Activated T-cell treated with anti-CD3 and anti-CD28 coated beads, Interleukin-2, amount 50 U/mL, for 72 hours (primary cell): ENCODE measurements around the gene RRM2. TPM values are rescaled to one million over a fixed set of nuclear protein-coding genes. Genes with fewer than 3 reads are reported as not detected.

ENCODE experiments used
- ATAC-seq, 2 donors: fragments of 150-1000 bp; cut with Tn5 transposase; replicated peaks in 1 of 2; 2 replicates each; pipeline ENCODE4 v1.10.0; 2021; ENCODE audit warnings: moderate library complexity in 2 of 2, mild to moderate bottlenecking in 1 of 2
- DNase-seq, 2 donors: peaks; one replicate each; pipeline ENCODE4 v3.0.0; 2021 to 2022; ENCODE audit warnings: mixed read lengths in 1 of 2
- H3K27ac Mint-ChIP-seq: one replicate; pipeline ENCODE4 v1.8.0; 2022; ENCODE audit warnings: mild to moderate bottlenecking, moderate library complexity, mixed read lengths
- H3K27me3 Mint-ChIP-seq: one replicate; pipeline ENCODE4 v1.8.0; 2022; ENCODE audit warnings: low read depth, mixed read lengths
- H3K36me3 Mint-ChIP-seq, 2 donors: one replicate each; pipeline ENCODE4 v1.8.0; 2022; ENCODE audit warnings: mixed read lengths in 2 of 2, mild to moderate bottlenecking in 1 of 2; ENCODE audit not compliant: insufficient read depth in 2 of 2
- H3K4me1 Mint-ChIP-seq: one replicate; pipeline ENCODE4 v1.8.0; 2022; ENCODE audit warnings: low read depth, mixed read lengths
- H3K4me3 Mint-ChIP-seq, 2 donors: one replicate each; pipeline ENCODE4 v1.8.0; 2022; ENCODE audit warnings: mild to moderate bottlenecking in 2 of 2, mixed read lengths in 2 of 2, moderate library complexity in 2 of 2
- H3K9me3 Mint-ChIP-seq, 2 donors: one replicate each; pipeline ENCODE4 v1.8.0; 2022; ENCODE audit warnings: mixed read lengths in 2 of 2
- total RNA-seq, 2 donors: library from RNA; stranded (reverse); gene quantifications; one replicate each; pipeline ENCODE4 v1.2.3, GENCODE V29; 2022

The RRM2 gene
- total RNA-seq, 2 donors from 2014 or later: 222 to 233 TPM

- H3K27ac Mint-ChIP-seq: no peak overlapping the region
- H3K4me3 Mint-ChIP-seq: no peak overlapping the region
- no peak for DNase-seq
- H3K27me3 Mint-ChIP-seq: no peaks in the 10 kb centered on the region
- ATAC-seq: no peak
- peaks cover 5% of the 10 kb centered on the region for H3K4me1 Mint-ChIP-seq
- no peaks in the 10 kb centered on the region for H3K9me3 Mint-ChIP-seq
- H3K36me3 Mint-ChIP-seq: peaks cover 4 to 12% of the 10 kb centered on the region in 2 donors
These were observed 34.8 kb downstream of the RRM2 start for GRCh38 chr2:10157293-10157692.

- H3K27me3 Mint-ChIP-seq: no peaks in the 10 kb centered on the region
- no peak overlapping the region for H3K27ac Mint-ChIP-seq
- peaks cover 6 to 9% of the 10 kb centered on the region in 2 donors for H3K36me3 Mint-ChIP-seq
- H3K4me1 Mint-ChIP-seq: peaks cover 5% of the 10 kb centered on the region
- H3K9me3 Mint-ChIP-seq: no peaks in the 10 kb centered on the region
- no peak for ATAC-seq
- DNase-seq: no peak
- H3K4me3 Mint-ChIP-seq: no peak overlapping the region
These were observed 36.1 kb downstream of the RRM2 start for GRCh38 chr2:10158681-10159080.

GRCh38 chr2:10159086-10159485, 36.5 kb downstream of the RRM2 start:
- Mint-ChIP-seq H3K4me3 (no peak overlapping the region), H3K36me3 (peaks cover 8 to 11% of the 10 kb centered on the region in 2 donors), H3K9me3 (no peaks in the 10 kb centered on the region), H3K4me1 (peaks cover 5% of the 10 kb centered on the region), H3K27me3 (no peaks in the 10 kb centered on the region), H3K27ac (no peak overlapping the region)
- DNase-seq: no peak
- no peak for ATAC-seq

- Mint-ChIP-seq H3K9me3 (no peaks in the 10 kb centered on the region), H3K27me3 (no peaks in the 10 kb centered on the region), H3K4me1 (peaks cover 5% of the 10 kb centered on the region), H3K27ac (no peak overlapping the region), H3K4me3 (no peak overlapping the region), H3K36me3 (peaks cover 8 to 11% of the 10 kb centered on the region in 2 donors)
- no peak for ATAC-seq
- DNase-seq: no peak
These were observed 37.1 kb downstream of the RRM2 start for GRCh38 chr2:10159581-10160131.

GRCh38 chr2:10160203-10160955, 37.8 kb downstream of the RRM2 start:
- no peak for DNase-seq
- Mint-ChIP-seq H3K27ac (no peak overlapping the region), H3K4me3 (no peak overlapping the region), H3K27me3 (no peaks in the 10 kb centered on the region), H3K36me3 (peaks cover 8 to 17% of the 10 kb centered on the region in 2 donors), H3K4me1 (peaks cover 5% of the 10 kb centered on the region), H3K9me3 (no peaks in the 10 kb centered on the region)
- ATAC-seq: no peak

- H3K36me3 Mint-ChIP-seq: peaks cover 8 to 19% of the 10 kb centered on the region in 2 donors
- H3K9me3 Mint-ChIP-seq: no peaks in the 10 kb centered on the region
- H3K4me1 Mint-ChIP-seq: peaks cover 5% of the 10 kb centered on the region
- no peak for DNase-seq
- no peaks in the 10 kb centered on the region for H3K27me3 Mint-ChIP-seq
- H3K4me3 Mint-ChIP-seq: no peak overlapping the region
- no peak for ATAC-seq
- H3K27ac Mint-ChIP-seq: no peak overlapping the region
These were observed 38.8 kb downstream of the RRM2 start for GRCh38 chr2:10161206-10161931.

GRCh38 chr2:10161961-10162441, 39.5 kb downstream of the RRM2 start:
- Mint-ChIP-seq H3K4me3 (no peak overlapping the region), H3K36me3 (peaks cover 8 to 19% of the 10 kb centered on the region in 2 donors), H3K27ac (no peak overlapping the region), H3K27me3 (no peaks in the 10 kb centered on the region), H3K9me3 (no peaks in the 10 kb centered on the region), H3K4me1 (peaks cover 5% of the 10 kb centered on the region)
- ATAC-seq (peak; percentile 22 to 64), DNase-seq (no peak)

- H3K4me3 Mint-ChIP-seq: no peak overlapping the region
These were observed 40.3 kb downstream of the RRM2 start for GRCh38 chr2:10162586-10163497.

GRCh38 chr2:10163498-10164486, 41.3 kb downstream of the RRM2 start:
- peaks cover 5% of the 10 kb centered on the region for H3K4me1 Mint-ChIP-seq
- ATAC-seq (no peak), DNase-seq (no peak)
- peaks cover 10 to 24% of the 10 kb centered on the region in 2 donors for H3K36me3 Mint-ChIP-seq
- H3K9me3 Mint-ChIP-seq: no peaks in the 10 kb centered on the region
- no peaks in the 10 kb centered on the region for H3K27me3 Mint-ChIP-seq
- no peak overlapping the region for H3K27ac Mint-ChIP-seq
- H3K4me3 Mint-ChIP-seq: no peak overlapping the region

More at GRCh38 chr2:10162586-10163497, 40.3 kb downstream of the RRM2 start:
- Mint-ChIP-seq H3K27me3 (no peaks in the 10 kb centered on the region), H3K36me3 (peaks cover 8 to 22% of the 10 kb centered on the region in 2 donors), H3K27ac (no peak overlapping the region), H3K4me1 (peaks cover 5% of the 10 kb centered on the region), H3K9me3 (no peaks in the 10 kb centered on the region)
- no peak for DNase-seq
- no peak for ATAC-seq

GRCh38 chr2:10164601-10165000, 42.1 kb downstream of the RRM2 start:
- H3K36me3 Mint-ChIP-seq: peaks cover 10 to 24% of the 10 kb centered on the region in 2 donors
- no peaks in the 10 kb centered on the region for H3K9me3 Mint-ChIP-seq
- ATAC-seq: no peak
- no peak overlapping the region for H3K27ac Mint-ChIP-seq
- H3K4me3 Mint-ChIP-seq: no peak overlapping the region
- H3K4me1 Mint-ChIP-seq: peaks cover 5% of the 10 kb centered on the region
- H3K27me3 Mint-ChIP-seq: no peaks in the 10 kb centered on the region
- DNase-seq: no peak

- H3K4me3 Mint-ChIP-seq: no peak overlapping the region
- no peak for DNase-seq
- peaks cover 8 to 24% of the 10 kb centered on the region in 2 donors for H3K36me3 Mint-ChIP-seq
- no peak overlapping the region for H3K27ac Mint-ChIP-seq
- ATAC-seq: no peak
- H3K4me1 Mint-ChIP-seq: peaks cover 5% of the 10 kb centered on the region
- no peaks in the 10 kb centered on the region for H3K27me3 Mint-ChIP-seq
- no peaks in the 10 kb centered on the region for H3K9me3 Mint-ChIP-seq
These were observed 42.7 kb downstream of the RRM2 start for GRCh38 chr2:10165282-10165681.
